K562 (cell line): ENCODE data around the gene ASPRV1. TPM values are rescaled to one million over a fixed set of nuclear protein-coding genes. Genes with fewer than 3 reads are reported as not detected.

Source experiments
- ATAC-seq: fragments of 200-7000 bp; cut with Tn5 transposase; 3 replicates; pipeline ENCODE4 v1.9.1; 2020; ENCODE audit warnings: moderate library complexity
- BruUV-seq: library from RNA; stranded (reverse); fragments of 400-500 nt; replicated peaks from 2 replicates; lab custom pipeline; 2021; lab: Mats Ljungman, UMichigan
- CTCF ChIA-PET: fragments of 300-600 bp; formaldehyde crosslinking; extraction: SDS; loops from one replicate; lab custom pipeline; 2021; ENCODE audit warnings: low intra/inter-chr PET ratio; lab: Yijun Ruan, JAX
- POLR2A ChIA-PET: fragments of 300-600, 350-650 bp; sonication (Branson Sonifier 250); formaldehyde crosslinking; extraction: SDS; loops from one replicate; lab custom pipeline; 2021; ENCODE audit warnings: antibody characterized with exemption, inconsistent platforms; lab: Yijun Ruan, JAX
- DNase-seq, 4 experiments: peaks; one replicate each; pipeline versions ENCODE4 v3.0.0 to v3.0.0-alpha.2; 2011 to 2018; ENCODE audit warnings: low spot score in 3 of 4, mixed read lengths in 3 of 4; ENCODE audit errors: extremely low read depth in 1 of 4
- FAIRE-seq: peaks from 2 replicates; lab custom pipeline; 2011; peaks lifted over from hg19 to GRCh38; lab: Jason Lieb, UNC
- H2AFZ ChIP-seq: 2 replicates; pipeline ENCODE4 v1.6.0; 2011; ENCODE audit warnings: low read depth, low read length, control low read depth, inconsistent platforms
- H3K27ac ChIP-seq: fragments of 200-600 bp; 3 replicates; pipeline ENCODE4 v1.8.0; 2011; ENCODE audit warnings: low read depth, mild to moderate bottlenecking, control low read depth, inconsistent platforms, low read length, moderate library complexity, mixed read lengths; ENCODE audit errors: extremely low read depth
- H3K27me3 ChIP-seq, 2 experiments: fragments of 300-600 bp in 1 of 2; 2 replicates in 1 of 2; 3 replicates in 1 of 2; pipeline versions ENCODE4 v1.6.0 to v1.8.0; 2011; ENCODE audit warnings: inconsistent platforms in 2 of 2, low read length in 2 of 2, mild to moderate bottlenecking in 1 of 2, mixed read lengths in 1 of 2, moderate library complexity in 1 of 2; ENCODE audit not compliant: control insufficient read depth in 2 of 2, insufficient read depth in 2 of 2
- H3K36me3 ChIP-seq: fragments of 300-600 bp; 3 replicates; pipeline ENCODE4 v1.8.0; 2011; ENCODE audit warnings: mild to moderate bottlenecking, low read length, inconsistent platforms; ENCODE audit not compliant: control insufficient read depth, insufficient read depth
- H3K4me1 ChIP-seq, 2 experiments: fragments of 200-600 bp in 1 of 2; replicated peaks in 1 of 2; 2 replicates in 1 of 2; 3 replicates in 1 of 2; pipeline versions ENCODE4 v1.5.1 to v1.8.0; 2011; ENCODE audit warnings: inconsistent platforms in 2 of 2, low read length in 2 of 2, mild to moderate bottlenecking in 1 of 2, mixed read lengths in 1 of 2, moderate library complexity in 1 of 2; ENCODE audit not compliant: control insufficient read depth in 2 of 2, insufficient read depth in 2 of 2
- H3K4me2 ChIP-seq: 2 replicates; pipeline ENCODE4 v1.6.1; 2011; ENCODE audit warnings: low read length, control low read depth, inconsistent platforms, mixed read lengths; ENCODE audit not compliant: insufficient read depth
- H3K4me3 ChIP-seq: fragments of 200-600 bp; sonication (generic), shearing (Covaris generic); 2 replicates; pipeline ENCODE4 v1.5.1; 2016; ENCODE audit warnings: control low read depth, inconsistent platforms
- H3K79me2 ChIP-seq: fragments of 200-600 bp; 3 replicates; pipeline ENCODE4 v1.8.0; 2011; ENCODE audit warnings: low read length, inconsistent platforms; ENCODE audit not compliant: control insufficient read depth, insufficient read depth
- H3K9ac ChIP-seq, 2 experiments: 2 replicates each; pipeline versions ENCODE4 v1.6.0 to v1.6.1; 2011; ENCODE audit warnings: low read depth in 2 of 2, low read length in 2 of 2, control low read depth in 1 of 2, inconsistent platforms in 1 of 2, mild to moderate bottlenecking in 1 of 2, mixed read lengths in 1 of 2; ENCODE audit not compliant: insufficient read depth in 1 of 2
- H3K9me1 ChIP-seq: one replicate; pipeline ENCODE4 v1.6.0; 2011; ENCODE audit warnings: inconsistent platforms, mild to moderate bottlenecking, low read length, moderate library complexity; ENCODE audit not compliant: control insufficient read depth, insufficient read depth
- H3K9me3 ChIP-seq: replicated peaks from 2 replicates; pipeline ENCODE4 v1.5.1; 2011; ENCODE audit warnings: low read depth, low read length, inconsistent platforms; ENCODE audit not compliant: control insufficient read depth, insufficient read depth
- H4K20me1 ChIP-seq: replicated peaks from 2 replicates; pipeline ENCODE4 v1.6.1; 2011; ENCODE audit warnings: low read length, inconsistent platforms, mixed read lengths; ENCODE audit not compliant: control insufficient read depth, insufficient read depth
- CEBPB ChIP-seq: fragments of 450-650 bp; IDR thresholded peaks from 2 replicates; pipeline ENCODE4 v1.6.1; 2016; ENCODE audit warnings: missing genetic modification characterization, missing compliant biosample characterization
- KLF10 ChIP-seq: fragments of 250-450 bp; sonication (Bioruptor Pico); IDR thresholded peaks from 2 replicates; pipeline ENCODE4 v1.6.1; 2021; ENCODE audit warnings: matching md5 sums
- KLF16 ChIP-seq: IDR thresholded peaks from 2 replicates; pipeline ENCODE4 v1.6.1; 2016; ENCODE audit warnings: antibody characterized with exemption
- MTA1 ChIP-seq: fragments of 450-650 bp; IDR thresholded peaks from 2 replicates; pipeline ENCODE4 v1.6.1; 2017; ENCODE audit warnings: borderline replicate concordance
- PRPF4 ChIP-seq: fragments of 200-400 bp; formaldehyde crosslinking; IDR thresholded peaks from one replicate; pipeline ENCODE4 v1.6.1; 2017; ENCODE audit warnings: low read length, low read depth, mild to moderate bottlenecking; ENCODE audit not compliant: insufficient read depth, poor library complexity, severe bottlenecking
- WGBS: fragments of 100-300 bp; shearing (Covaris generic); methylation state at CpG from one replicate; pipeline ENCODE4 v1.1.6; 2016; ENCODE audit warnings: low coverage, mixed read lengths; ENCODE audit not compliant: insufficient coverage; ENCODE audit errors: missing lambda C conversion rate; 5-methylcytosine and 5-hydroxymethylcytosine counted together
- in situ Hi-C: fragments of 300-500 bp; cut with MboI; formaldehyde crosslinking; loops from 4 replicates; pipeline ENCODE4 v1.15.0; 2018; ENCODE audit warnings: inconsistent platforms, mixed read lengths
- intact Hi-C: fragments of 100-400 bp; cut with micrococcal nuclease; formaldehyde crosslinking; loops from 2 replicates; pipeline ENCODE4 v1.14.2; 2022
- polyA plus RNA-seq, 8 experiments: library from polyadenylated mRNA; depleted of rRNA in 4 of 8; stranded (reverse) in 5 of 8; unstranded in 3 of 8; fragments of >200 nt; fragmentation: Nextera tagmentation in 2 of 8; fragmentation: Illumina TruSeq in 1 of 8; extraction: Ambion mirVana in 2 of 8; extraction: Trizol in 1 of 8; gene quantifications; 2 replicates each; pipeline versions ENCODE4 v1.2.1 to v1.2.3, GENCODE V29; 2011 to 2014; ENCODE audit warnings: inconsistent platforms in 1 of 8, missing spikeins in 1 of 8
- total RNA-seq, 7 experiments: library from RNA; depleted of rRNA in 6 of 7; stranded (reverse); fragments of >200 nt in 6 of 7; fragmentation: Illumina TruSeq in 2 of 7; extraction: Trizol in 2 of 7; gene quantifications; 2 replicates each; pipeline versions ENCODE4 v1.2.1 to v1.2.3, GENCODE V29; 2011 to 2021; ENCODE audit warnings: low replicate concordance in 1 of 7
- TF ChIP-seq, protein P1 (sequence below): fragments of 200-600 bp; sonication (generic); IDR thresholded peaks from one replicate; pipeline ENCODE4 v1.6.1; 2012; ENCODE audit warnings: mild to moderate bottlenecking, low read depth, low read length, inconsistent platforms
- TF ChIP-seq, protein P2 (sequence below): fragments of 450-650 bp; formaldehyde crosslinking; conservative IDR thresholded peaks from 2 replicates; pipeline ENCODE4 v1.4.0; 2022; ENCODE audit warnings: mild to moderate bottlenecking, missing genetic modification characterization
- TF ChIP-seq, protein P3 (sequence below): conservative IDR thresholded peaks from 2 replicates; pipeline ENCODE4 v1.6.1; 2011; ENCODE audit warnings: low read depth, mild to moderate bottlenecking, low read length; ENCODE audit not compliant: control insufficient read depth

Gene ASPRV1
- total and polyA plus RNA-seq, 9 of the 15 experiments (the other 6 are each of a cell fraction or from before 2014, with no cell fraction given): 0.17 to 0.72 (median 0.47) TPM; not detected in 1

- Histone ChIP-seq H3K79me2 (peaks cover 21% of the 10 kb centered on the region; the same call in 2 of the 3 replicates), H3K4me3 (no peak overlapping the region), H3K27ac (peak overlapping the region; percentile 71), H3K9me1 (peaks cover 6% of the 10 kb centered on the region), H3K9ac (peak overlapping the region in 1 of 2 experiments; percentile 51; a peak in 1 of 4 replicates), H4K20me1 (no peaks in the 10 kb centered on the region), H3K9me3 (no peaks in the 10 kb centered on the region), H3K4me1 (peaks cover 5 to 26% of the 10 kb centered on the region in 2 experiments; a peak in 4 of 5 replicates), H2AFZ (no peak overlapping the region), H3K27me3 (no peaks in the 10 kb centered on the region), H3K36me3 (peaks cover 82% of the 10 kb centered on the region), H3K4me2 (peak overlapping the region; percentile 58; the same call in 1 of the 2 replicates)
- ChIA-PET POLR2A (interaction anchor here (1.1 to 8.8 kb wide), 6 partner anchors 10 to 359 kb away, joined by 3 to 107 read pairs (median 3); partner anchors contain the start of genes MXD1 and SNRPG), CTCF (no interaction called here)
- FAIRE-seq: no peak
- BruUV-seq: no TSS peak
- no peak for ATAC-seq
- no peak for DNase-seq
- intact Hi-C loops: loop anchor here (5.0 kb wide), 3 partner anchors 43 to 208 kb away; no protein-coding TSS in a partner anchor
- 21% methylated on average over 1 of the region's 1 CpG for WGBS
- in situ Hi-C loops: no loop called here
- TF ChIP-seq PRPF4: no peak
- TF ChIP-seq, protein P1, sequence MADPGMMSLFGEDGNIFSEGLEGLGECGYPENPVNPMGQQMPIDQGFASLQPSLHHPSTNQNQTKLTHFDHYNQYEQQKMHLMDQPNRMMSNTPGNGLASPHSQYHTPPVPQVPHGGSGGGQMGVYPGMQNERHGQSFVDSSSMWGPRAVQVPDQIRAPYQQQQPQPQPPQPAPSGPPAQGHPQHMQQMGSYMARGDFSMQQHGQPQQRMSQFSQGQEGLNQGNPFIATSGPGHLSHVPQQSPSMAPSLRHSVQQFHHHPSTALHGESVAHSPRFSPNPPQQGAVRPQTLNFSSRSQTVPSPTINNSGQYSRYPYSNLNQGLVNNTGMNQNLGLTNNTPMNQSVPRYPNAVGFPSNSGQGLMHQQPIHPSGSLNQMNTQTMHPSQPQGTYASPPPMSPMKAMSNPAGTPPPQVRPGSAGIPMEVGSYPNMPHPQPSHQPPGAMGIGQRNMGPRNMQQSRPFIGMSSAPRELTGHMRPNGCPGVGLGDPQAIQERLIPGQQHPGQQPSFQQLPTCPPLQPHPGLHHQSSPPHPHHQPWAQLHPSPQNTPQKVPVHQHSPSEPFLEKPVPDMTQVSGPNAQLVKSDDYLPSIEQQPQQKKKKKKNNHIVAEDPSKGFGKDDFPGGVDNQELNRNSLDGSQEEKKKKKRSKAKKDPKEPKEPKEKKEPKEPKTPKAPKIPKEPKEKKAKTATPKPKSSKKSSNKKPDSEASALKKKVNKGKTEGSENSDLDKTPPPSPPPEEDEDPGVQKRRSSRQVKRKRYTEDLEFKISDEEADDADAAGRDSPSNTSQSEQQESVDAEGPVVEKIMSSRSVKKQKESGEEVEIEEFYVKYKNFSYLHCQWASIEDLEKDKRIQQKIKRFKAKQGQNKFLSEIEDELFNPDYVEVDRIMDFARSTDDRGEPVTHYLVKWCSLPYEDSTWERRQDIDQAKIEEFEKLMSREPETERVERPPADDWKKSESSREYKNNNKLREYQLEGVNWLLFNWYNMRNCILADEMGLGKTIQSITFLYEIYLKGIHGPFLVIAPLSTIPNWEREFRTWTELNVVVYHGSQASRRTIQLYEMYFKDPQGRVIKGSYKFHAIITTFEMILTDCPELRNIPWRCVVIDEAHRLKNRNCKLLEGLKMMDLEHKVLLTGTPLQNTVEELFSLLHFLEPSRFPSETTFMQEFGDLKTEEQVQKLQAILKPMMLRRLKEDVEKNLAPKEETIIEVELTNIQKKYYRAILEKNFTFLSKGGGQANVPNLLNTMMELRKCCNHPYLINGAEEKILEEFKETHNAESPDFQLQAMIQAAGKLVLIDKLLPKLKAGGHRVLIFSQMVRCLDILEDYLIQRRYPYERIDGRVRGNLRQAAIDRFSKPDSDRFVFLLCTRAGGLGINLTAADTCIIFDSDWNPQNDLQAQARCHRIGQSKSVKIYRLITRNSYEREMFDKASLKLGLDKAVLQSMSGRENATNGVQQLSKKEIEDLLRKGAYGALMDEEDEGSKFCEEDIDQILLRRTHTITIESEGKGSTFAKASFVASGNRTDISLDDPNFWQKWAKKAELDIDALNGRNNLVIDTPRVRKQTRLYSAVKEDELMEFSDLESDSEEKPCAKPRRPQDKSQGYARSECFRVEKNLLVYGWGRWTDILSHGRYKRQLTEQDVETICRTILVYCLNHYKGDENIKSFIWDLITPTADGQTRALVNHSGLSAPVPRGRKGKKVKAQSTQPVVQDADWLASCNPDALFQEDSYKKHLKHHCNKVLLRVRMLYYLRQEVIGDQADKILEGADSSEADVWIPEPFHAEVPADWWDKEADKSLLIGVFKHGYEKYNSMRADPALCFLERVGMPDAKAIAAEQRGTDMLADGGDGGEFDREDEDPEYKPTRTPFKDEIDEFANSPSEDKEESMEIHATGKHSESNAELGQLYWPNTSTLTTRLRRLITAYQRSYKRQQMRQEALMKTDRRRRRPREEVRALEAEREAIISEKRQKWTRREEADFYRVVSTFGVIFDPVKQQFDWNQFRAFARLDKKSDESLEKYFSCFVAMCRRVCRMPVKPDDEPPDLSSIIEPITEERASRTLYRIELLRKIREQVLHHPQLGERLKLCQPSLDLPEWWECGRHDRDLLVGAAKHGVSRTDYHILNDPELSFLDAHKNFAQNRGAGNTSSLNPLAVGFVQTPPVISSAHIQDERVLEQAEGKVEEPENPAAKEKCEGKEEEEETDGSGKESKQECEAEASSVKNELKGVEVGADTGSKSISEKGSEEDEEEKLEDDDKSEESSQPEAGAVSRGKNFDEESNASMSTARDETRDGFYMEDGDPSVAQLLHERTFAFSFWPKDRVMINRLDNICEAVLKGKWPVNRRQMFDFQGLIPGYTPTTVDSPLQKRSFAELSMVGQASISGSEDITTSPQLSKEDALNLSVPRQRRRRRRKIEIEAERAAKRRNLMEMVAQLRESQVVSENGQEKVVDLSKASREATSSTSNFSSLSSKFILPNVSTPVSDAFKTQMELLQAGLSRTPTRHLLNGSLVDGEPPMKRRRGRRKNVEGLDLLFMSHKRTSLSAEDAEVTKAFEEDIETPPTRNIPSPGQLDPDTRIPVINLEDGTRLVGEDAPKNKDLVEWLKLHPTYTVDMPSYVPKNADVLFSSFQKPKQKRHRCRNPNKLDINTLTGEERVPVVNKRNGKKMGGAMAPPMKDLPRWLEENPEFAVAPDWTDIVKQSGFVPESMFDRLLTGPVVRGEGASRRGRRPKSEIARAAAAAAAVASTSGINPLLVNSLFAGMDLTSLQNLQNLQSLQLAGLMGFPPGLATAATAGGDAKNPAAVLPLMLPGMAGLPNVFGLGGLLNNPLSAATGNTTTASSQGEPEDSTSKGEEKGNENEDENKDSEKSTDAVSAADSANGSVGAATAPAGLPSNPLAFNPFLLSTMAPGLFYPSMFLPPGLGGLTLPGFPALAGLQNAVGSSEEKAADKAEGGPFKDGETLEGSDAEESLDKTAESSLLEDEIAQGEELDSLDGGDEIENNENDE: no peak
- TF ChIP-seq, protein P2, sequence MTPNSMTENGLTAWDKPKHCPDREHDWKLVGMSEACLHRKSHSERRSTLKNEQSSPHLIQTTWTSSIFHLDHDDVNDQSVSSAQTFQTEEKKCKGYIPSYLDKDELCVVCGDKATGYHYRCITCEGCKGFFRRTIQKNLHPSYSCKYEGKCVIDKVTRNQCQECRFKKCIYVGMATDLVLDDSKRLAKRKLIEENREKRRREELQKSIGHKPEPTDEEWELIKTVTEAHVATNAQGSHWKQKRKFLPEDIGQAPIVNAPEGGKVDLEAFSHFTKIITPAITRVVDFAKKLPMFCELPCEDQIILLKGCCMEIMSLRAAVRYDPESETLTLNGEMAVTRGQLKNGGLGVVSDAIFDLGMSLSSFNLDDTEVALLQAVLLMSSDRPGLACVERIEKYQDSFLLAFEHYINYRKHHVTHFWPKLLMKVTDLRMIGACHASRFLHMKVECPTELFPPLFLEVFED (CRISPR knock-in tag): no peak
- no peak for TF ChIP-seq MTA1
- no peak for TF ChIP-seq CEBPB (tag)
- TF ChIP-seq, protein P3, sequence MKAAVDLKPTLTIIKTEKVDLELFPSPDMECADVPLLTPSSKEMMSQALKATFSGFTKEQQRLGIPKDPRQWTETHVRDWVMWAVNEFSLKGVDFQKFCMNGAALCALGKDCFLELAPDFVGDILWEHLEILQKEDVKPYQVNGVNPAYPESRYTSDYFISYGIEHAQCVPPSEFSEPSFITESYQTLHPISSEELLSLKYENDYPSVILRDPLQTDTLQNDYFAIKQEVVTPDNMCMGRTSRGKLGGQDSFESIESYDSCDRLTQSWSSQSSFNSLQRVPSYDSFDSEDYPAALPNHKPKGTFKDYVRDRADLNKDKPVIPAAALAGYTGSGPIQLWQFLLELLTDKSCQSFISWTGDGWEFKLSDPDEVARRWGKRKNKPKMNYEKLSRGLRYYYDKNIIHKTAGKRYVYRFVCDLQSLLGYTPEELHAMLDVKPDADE: no peak
- no peak for TF ChIP-seq KLF10
- no peak for TF ChIP-seq KLF16
Observed at GRCh38 chr2:69934614-69934908, 26.9 kb downstream of the ASPRV1 start.
